ENCODE data around the gene GMDS.
"Not testable (repeated sequence)": the region's sequence is repeated elsewhere in the genome, so short reads cannot be mapped to it uniquely, and the experiment has no call there.

GMDS gene

GRCh38 chr6:1858859-1859258 lies 386.5 kb downstream of the GMDS start:
- DNase-seq (ENCODE audit: low read depth in 2 of 2) = no peak

DNA sequence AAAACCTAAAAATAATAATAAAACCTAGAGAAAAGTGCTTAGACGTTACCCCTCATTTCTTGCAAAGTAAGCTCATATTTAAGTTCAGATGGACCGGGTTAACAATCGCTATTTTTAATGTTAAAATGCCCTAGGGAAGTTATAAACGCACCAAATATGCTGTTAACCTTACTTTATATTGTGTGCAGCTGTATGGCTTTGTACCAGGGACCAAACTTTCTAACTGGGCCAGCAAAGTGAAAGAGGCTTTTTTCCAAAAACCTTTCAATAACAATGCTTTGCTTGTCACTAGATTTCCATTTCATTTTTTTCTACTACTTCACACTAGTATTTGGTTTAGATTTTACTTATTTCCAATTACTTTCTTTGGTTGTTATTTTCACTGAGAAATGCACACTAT lies 387.2 kb downstream of the GMDS start:
- no peak for DNase-seq (ENCODE audit: low read depth in 2 of 2)

DNA sequence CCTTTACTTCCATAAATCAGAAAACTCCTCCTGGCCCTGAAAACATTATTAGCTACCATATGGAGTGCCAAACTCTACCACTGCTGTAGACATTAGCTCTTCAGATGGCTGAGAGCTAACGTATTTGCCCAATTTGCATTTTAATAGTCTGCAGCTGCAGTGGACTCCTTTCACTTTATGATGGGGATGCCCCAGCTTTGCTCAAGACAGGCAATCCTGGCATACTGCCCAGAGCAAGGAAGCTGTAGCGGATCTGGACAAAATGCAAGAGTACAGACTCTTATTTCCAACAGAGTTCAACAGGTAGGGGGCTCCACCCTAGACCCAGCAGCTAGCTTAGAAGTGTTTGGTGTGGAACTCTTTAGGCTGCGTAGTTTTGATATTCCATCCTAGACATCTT lies 389.0 kb downstream of the GMDS start:
- no peak for DNase-seq (ENCODE audit: low read depth in 2 of 2)

DNA sequence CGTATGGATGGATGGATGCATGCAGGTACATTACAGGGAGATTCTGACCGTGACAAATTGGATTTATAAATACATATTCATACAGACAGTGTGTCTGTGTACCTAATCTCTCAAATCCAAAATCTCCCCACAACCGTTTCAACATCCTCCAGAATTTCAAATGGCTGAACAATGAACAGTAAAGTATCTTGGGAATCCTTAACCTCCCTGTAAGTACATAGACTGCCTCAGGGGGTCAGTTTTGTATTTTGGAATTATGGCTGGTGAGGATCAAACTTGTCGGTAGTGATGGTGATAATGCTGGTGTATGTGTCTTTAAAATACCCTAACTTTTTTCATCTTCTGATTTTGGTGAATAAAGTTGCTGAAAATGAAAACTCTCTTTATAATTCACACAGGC lies 389.5 kb downstream of the GMDS start:
- DNase-seq (ENCODE audit: low read depth in 2 of 2) = no peak

DNA sequence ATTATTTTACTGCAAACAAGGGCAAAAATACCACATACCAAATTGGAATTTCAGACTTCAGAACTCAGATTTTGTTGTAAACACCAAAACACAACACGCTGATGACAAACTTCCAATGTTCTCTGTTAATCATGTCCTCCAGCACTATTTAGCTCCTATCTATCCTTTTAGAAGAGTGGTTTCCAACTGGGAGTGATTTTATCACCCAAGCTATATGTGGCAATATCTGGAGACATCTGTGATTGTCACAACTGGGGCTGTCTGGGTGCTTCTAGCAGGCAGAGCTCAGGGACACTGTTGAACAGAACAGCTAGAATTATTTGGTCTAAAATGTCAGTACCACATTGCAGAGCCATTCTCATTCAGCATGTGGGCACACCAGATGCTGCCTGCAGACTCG lies 391.1 kb downstream of the GMDS start:
- no peak for DNase-seq (ENCODE audit: low read depth in 2 of 2)

DNA sequence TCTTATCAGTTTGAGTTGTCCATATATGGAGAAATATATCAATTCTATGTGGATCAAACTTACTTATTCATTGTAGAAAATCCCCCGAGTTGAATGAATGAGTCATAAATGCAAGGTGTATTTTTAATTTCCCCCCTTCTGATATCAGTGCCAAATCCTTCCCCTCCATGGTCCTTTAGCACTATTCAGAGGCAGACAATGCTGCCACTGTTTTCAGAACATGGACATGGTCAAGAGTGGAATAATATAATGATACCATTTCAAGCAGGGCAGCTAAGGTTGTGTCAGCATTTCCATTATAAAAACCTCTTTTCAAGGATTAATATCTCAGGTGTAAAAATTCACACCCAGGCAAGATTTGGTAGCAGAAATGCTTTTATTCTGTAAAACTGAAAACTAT lies 391.6 kb downstream of the GMDS start:
- DNase-seq (ENCODE audit: low read depth in 2 of 2) = no peak

DNA sequence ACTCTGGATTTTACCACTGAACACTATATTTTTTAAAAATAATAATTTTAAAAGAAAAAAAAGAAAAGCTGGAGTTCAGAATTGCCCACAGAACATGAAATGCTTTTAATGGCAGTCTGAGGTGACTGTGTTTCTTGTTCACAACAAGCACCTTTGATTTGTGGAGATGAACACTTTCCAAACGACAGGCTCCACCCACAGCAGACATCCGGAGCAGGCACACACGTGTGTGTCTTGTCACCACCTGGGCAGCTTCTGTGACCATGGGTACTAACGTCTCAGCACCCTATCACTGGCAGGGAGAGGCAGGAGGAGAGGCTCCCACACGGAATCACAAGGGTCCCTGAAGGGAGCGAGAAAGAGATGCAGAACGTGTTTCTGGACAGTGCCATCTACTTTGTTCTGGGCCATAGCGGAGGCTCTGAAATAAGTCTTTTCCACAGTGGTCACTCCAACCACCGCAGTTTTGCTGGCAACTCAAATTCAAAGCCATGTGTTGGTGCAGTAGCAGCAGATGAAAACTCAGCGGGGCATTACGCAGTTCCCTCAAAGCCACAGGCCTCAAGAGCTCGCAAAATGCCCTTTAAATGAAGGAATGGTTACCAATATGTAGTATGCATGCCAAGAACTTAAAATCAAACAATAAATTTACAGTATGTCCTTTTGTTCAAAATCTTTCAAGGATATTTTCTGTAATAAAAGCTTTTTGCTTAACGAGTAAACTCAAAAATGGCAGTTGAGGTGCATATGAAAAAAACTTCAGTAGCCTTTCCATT lies 393.5 kb downstream of the GMDS start:
- no peak for DNase-seq (ENCODE audit: low read depth in 2 of 2)

- no peak for DNase-seq (ENCODE audit: low read depth in 2 of 2)
Measured at GRCh38 chr6:1850840-1851157, 394.6 kb downstream of the GMDS start.

GRCh38 chr6:1850121-1850839 lies 395.1 kb downstream of the GMDS start:
- DNase-seq (ENCODE audit: low read depth in 2 of 2) = no peak

DNA sequence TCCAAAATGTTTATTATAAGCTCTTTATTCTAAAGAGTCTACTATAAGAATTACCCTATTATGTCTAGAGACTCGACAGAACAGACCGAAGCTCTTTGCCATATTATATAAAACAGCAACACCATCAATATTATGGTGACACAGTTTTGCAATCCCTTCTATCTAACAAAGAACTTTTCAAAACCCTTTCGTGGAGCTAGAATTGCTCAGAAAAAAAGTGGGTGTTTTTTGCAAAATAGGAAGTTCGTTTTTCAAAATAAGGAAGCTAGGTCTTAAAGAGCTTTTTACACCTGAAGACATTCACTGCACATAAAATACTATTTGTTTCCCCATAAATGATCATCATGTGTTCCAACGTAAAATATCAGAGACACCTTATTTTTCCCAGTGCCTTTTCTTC lies 395.7 kb downstream of the GMDS start:
- DNase-seq (ENCODE audit: low read depth in 2 of 2) = no peak

- no peak for DNase-seq (ENCODE audit: low read depth in 2 of 2)
Measured at GRCh38 chr6:1848752-1849151, 396.7 kb downstream of the GMDS start.

DNA sequence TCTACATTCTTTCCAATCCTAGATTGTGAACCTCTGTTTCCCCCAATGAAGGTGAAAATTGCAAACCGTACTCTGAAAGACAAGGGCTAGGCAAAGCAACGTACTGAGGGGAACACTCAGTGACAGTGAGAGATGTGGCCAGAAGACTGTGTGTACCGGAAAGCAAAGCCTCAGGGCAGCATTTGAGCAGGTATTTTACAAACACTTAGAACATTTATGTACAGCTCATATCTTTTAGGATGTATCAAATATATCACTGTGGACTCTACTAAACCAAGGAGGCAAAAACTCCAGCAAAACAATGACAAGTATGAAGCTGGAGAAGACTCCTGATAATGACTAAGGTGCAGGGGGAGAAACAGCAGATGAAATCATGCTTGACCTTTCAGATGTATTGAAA lies 398.8 kb downstream of the GMDS start:
- no peak for DNase-seq (ENCODE audit: low read depth in 2 of 2)

GRCh38 chr6:1845543-1845942 lies 399.9 kb downstream of the GMDS start:
- DNase-seq (ENCODE audit: low read depth in 2 of 2) = not testable (repeated sequence)

- DNase-seq (ENCODE audit: low read depth in 2 of 2) = no peak
Measured at GRCh38 chr6:1842334-1842733, 403.1 kb downstream of the GMDS start.

GRCh38 chr6:1841136-1841535 lies 404.3 kb downstream of the GMDS start:
- DNase-seq (ENCODE audit: low read depth in 2 of 2) = no peak

DNA sequence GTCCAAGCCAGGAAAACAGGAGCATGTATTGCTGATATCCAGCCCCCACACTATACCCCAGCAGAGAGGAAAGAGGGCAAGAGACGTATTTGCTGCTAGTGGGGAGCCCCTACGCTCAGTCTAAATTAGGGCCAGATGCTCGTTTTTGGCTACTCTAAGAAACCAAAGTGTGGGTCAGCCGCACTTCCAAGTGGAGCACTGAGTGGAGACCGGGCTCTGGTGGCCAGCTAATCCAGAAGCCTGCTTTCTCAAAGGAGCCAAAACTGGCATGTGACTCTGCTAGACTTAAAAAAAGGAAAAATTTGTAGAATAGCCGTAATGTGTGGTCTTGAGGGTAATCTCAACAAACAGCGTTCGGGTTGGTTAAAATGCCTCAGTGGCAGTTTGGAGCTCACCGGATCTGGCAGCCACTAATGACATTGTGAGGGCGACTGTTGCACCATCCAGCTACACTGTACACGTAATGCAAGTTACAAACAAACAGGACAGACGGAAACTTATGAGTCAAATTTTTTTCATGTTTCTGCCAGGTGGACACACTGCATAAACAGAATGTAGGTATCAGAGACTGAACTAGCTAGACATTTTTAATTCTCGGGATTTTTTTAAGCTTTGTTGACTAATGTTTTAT lies 404.8 kb downstream of the GMDS start:
- DNase-seq (ENCODE audit: low read depth in 2 of 2) = no peak

DNA sequence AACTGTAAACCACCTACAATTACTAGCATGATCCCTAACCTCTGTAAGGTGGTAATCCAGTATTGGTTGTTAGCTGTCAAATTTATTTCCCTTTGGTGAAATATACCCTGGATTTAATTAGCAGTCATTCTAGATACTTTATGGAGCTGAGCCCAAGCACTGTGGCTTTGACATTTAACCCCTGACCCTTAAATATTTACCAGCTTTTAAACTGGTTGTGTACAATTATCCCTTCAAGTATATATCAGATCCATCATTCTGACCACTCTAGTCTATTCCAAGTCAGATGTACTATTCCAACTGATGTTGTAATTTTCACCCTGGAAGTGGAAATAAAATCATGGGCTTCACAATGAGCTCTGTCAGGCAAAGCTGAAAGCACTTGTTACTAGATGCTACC lies 406.0 kb downstream of the GMDS start:
- no peak for DNase-seq (ENCODE audit: low read depth in 2 of 2)

DNA sequence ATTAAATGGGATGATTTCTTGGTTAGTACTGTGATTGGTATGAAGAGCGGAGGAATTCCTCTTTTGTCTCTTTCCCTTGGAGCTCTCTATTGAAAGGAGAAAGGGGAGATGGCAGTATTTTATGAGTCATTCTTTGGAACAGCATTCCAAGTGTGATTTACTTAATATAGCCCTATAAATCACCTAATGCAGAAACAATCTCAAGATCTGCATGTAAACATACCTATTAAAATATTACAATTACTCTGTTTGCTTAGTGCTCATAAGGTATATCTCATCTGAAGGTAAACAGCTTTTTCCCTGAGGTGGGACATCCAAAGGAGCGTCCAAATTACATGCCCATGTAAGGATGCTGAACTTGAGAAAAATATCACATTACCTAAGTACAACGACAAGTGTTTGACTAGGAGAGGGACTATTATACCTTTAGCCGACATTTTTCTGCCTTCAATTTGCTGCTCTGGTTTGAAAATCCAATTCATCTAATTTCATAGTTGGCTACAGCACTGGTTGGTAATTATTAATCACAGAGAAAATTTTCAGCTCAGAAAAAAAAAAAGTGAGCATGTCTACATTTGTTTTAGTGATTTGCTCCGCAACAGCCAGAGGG lies 406.7 kb downstream of the GMDS start:
- DNase-seq (ENCODE audit: low read depth in 2 of 2) = no peak

GRCh38 chr6:1837826-1838225 lies 407.6 kb downstream of the GMDS start:
- DNase-seq (ENCODE audit: low read depth in 2 of 2) = no peak

DNA sequence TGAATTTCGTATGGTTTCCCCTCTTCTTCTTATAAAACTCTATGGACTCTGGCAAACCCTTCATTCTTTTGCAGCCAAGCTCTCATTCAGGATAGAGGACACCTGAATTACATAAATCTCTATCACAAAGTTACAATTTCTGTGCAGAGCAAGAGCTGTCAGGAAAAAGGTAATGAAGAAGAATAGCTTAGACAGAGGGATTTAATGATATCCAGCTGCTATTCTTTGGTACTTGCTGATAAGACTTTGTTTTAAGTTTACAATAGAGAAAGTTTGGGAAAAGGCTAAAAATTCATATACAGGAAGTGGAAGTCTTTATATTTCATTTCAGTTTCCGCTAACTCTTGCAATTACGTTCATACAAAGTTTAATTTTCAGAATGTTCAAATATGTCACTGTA lies 408.7 kb downstream of the GMDS start:
- DNase-seq (ENCODE audit: low read depth in 2 of 2) = no peak

GRCh38 chr6:1834646-1835516 lies 410.5 kb downstream of the GMDS start:
- DNase-seq (ENCODE audit: low read depth in 2 of 2) = no peak

GRCh38 chr6:1834207-1834606 lies 411.2 kb downstream of the GMDS start:
- no peak for DNase-seq (ENCODE audit: low read depth in 2 of 2)

Data from stimulated activated CD4-positive, alpha-beta T cell treated with anti-CD3 and anti-CD28 coated beads, Interleukin-12 subunit alpha, Interleukin-12 subunit beta, amount 100 ng/mL, for 24 hours (primary cell).